GM23338 (cell line): Measurements from ENCODE around the gene CABLES2. TPM values are rescaled to one million over a fixed set of nuclear protein-coding genes. Genes with fewer than 3 reads are reported as not detected.

Source experiments
- CREB1 ChIP-seq: fragments of 250-450 bp; sonication (Bioruptor Pico); IDR thresholded peaks from 2 replicates; pipeline ENCODE4 v1.5.0; 2020; ENCODE audit warnings: low read depth, mild to moderate bottlenecking, moderate library complexity
- CTCF ChIP-seq, 2 experiments: fragments of 200-600 bp in 1 of 2; sonication (generic) in 1 of 2; conservative IDR thresholded peaks; 2 replicates each; pipeline versions ENCODE4 v1.5.1 to v1.6.1; 2016 to 2017; ENCODE audit warnings: antibody characterized with exemption in 2 of 2, low read depth in 2 of 2, mild to moderate bottlenecking in 2 of 2, moderate library complexity in 1 of 2
- EZH2 ChIP-seq: fragments of 200-600 bp; sonication (generic); IDR thresholded peaks from one replicate; pipeline ENCODE4 v1.8.0; 2017; ENCODE audit warnings: antibody characterized with exemption, mild to moderate bottlenecking, low read depth; ENCODE audit not compliant: unreplicated experiment
- POLR2AphosphoS5 ChIP-seq: IDR thresholded peaks from 2 replicates; pipeline ENCODE4 v1.6.1; 2016; ENCODE audit warnings: antibody characterized with exemption, low read depth
- REST ChIP-seq: IDR thresholded peaks from one replicate; pipeline ENCODE4 v1.6.1; 2018; ENCODE audit warnings: antibody characterized with exemption; ENCODE audit not compliant: unreplicated experiment
- ZNF114 ChIP-seq: fragments of 250-450 bp; sonication (Bioruptor Pico); IDR thresholded peaks from 2 replicates; pipeline ENCODE4 v1.5.0; 2020; ENCODE audit warnings: mild to moderate bottlenecking, moderate library complexity
- ZNF462 ChIP-seq: fragments of 250-450 bp; sonication (Bioruptor Pico); IDR thresholded peaks from 2 replicates; pipeline ENCODE4 v1.5.0; 2020; ENCODE audit warnings: mild to moderate bottlenecking, moderate library complexity
- polyA plus RNA-seq: library from polyadenylated mRNA; unstranded; fragments of >200 nt; fragmentation: Nextera tagmentation; extraction: Ambion mirVana; gene quantifications from 2 replicates; pipeline ENCODE4 v1.2.1, GENCODE V29; 2016
- total RNA-seq: library from RNA; depleted of rRNA; stranded (reverse); fragments of >200 nt; shearing (Covaris generic); gene quantifications from 2 replicates; pipeline ENCODE4 v1.2.3, GENCODE V29; 2014

CABLES2 gene
- total and polyA plus RNA-seq, 2 experiments from 2014 or later, result 4.3 to 12.7 TPM

GRCh38 chr20:62454904-62455636 lies 48.0 kb upstream of the CABLES2 start (continued):
- no peak for TF ChIP-seq ZNF462 (CRISPR knock-in tag)
- TF ChIP-seq EZH2, result no peak
- TF ChIP-seq CTCF (conservative IDR thresholded peaks at IDR 0.05; ENCODE audit: low read depth in 2 of 2), result no peak
- no peak for TF ChIP-seq ZNF114 (CRISPR knock-in tag)
- TF ChIP-seq REST, result no peak
- TF ChIP-seq CREB1 (CRISPR knock-in tag), result no peak
- no peak for TF ChIP-seq POLR2AphosphoS5
